ENCODE results near the gene SRGAP3.

DNA sequence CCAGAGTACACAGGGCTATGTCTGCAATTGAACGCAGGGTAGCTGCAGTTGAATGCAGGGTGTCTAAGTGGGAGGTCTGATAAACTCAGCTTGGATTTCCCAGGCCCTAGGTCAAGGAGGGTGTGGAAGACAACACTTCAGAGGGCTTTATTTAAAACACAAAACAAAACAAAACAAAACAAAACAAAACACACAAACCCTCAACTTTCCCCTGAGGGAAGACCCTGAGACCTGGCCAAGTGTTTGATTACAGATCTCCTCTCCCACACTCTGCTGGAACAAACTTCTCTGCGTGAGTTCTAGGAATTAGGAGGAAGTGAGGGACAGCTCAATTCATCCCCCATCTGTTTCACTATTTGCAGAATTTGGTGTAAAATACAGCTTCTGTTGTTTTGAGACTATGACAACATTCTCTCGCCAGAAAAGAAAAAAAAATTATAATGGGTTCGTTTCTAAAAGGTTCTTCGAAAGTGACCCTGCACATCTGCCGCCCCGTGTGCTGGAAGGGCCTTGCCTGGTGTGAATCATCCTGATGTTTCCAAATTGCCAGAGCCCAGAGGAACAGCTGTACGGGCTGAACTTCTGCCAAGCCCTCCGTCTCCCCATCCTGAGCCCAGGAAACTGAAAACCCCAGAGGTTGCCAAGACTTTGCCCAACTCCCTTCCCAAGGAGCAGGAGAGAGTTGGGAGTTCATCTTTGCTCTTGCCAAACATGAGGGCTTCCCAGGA, 212.9 kb downstream of the SRGAP3 start:
- TF ChIP-seq, protein P1, sequence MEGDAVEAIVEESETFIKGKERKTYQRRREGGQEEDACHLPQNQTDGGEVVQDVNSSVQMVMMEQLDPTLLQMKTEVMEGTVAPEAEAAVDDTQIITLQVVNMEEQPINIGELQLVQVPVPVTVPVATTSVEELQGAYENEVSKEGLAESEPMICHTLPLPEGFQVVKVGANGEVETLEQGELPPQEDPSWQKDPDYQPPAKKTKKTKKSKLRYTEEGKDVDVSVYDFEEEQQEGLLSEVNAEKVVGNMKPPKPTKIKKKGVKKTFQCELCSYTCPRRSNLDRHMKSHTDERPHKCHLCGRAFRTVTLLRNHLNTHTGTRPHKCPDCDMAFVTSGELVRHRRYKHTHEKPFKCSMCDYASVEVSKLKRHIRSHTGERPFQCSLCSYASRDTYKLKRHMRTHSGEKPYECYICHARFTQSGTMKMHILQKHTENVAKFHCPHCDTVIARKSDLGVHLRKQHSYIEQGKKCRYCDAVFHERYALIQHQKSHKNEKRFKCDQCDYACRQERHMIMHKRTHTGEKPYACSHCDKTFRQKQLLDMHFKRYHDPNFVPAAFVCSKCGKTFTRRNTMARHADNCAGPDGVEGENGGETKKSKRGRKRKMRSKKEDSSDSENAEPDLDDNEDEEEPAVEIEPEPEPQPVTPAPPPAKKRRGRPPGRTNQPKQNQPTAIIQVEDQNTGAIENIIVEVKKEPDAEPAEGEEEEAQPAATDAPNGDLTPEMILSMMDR (IDR thresholded peaks at IDR 0.05) = no peak
- TF ChIP-seq EP300 (IDR thresholded peaks at IDR 0.05; ENCODE audit: low read depth) = no peak
- TF ChIP-seq POLR2AphosphoS5 (IDR thresholded peaks at IDR 0.05) = peak in 2 of 3 donors; percentile 27 to 58
